PFSK-1 (cell line): ENCODE data around the gene SAE1.

Experiments
- FOXP2 ChIP-seq: optimal IDR thresholded peaks from 2 replicates; pipeline ENCODE3; 2011; ENCODE audit warnings: borderline replicate concordance, control low read depth, inconsistent platforms; ENCODE audit not compliant: insufficient read depth; ENCODE audit errors: extremely low read length, extremely low read depth
- POLR2AphosphoS5 ChIP-seq: IDR thresholded peaks from 2 replicates; pipeline ENCODE4 v1.6.1; 2012; ENCODE audit warnings: low read depth, mild to moderate bottlenecking, control low read depth, low read length, moderate library complexity
- SIN3A ChIP-seq: IDR thresholded peaks from 2 replicates; pipeline ENCODE4 v1.6.1; 2012; ENCODE audit warnings: mild to moderate bottlenecking, low read length, moderate library complexity, borderline replicate concordance; ENCODE audit not compliant: insufficient read depth
- TAF1 ChIP-seq: IDR thresholded peaks from 2 replicates; pipeline ENCODE4 v1.6.1; 2012; ENCODE audit warnings: low read length, control low read depth, borderline replicate concordance; ENCODE audit not compliant: insufficient read depth
- TF ChIP-seq, protein P1 (sequence below), 2 experiments: IDR thresholded peaks; 2 replicates each; pipeline versions ENCODE4 v1.6.1 to v1.8.0; 2011 to 2012; ENCODE audit warnings: low read depth in 2 of 2, low read length in 2 of 2, control low read depth in 1 of 2, inconsistent platforms in 1 of 2, mild to moderate bottlenecking in 1 of 2, moderate library complexity in 1 of 2; ENCODE audit not compliant: insufficient read depth in 1 of 2

DNA sequence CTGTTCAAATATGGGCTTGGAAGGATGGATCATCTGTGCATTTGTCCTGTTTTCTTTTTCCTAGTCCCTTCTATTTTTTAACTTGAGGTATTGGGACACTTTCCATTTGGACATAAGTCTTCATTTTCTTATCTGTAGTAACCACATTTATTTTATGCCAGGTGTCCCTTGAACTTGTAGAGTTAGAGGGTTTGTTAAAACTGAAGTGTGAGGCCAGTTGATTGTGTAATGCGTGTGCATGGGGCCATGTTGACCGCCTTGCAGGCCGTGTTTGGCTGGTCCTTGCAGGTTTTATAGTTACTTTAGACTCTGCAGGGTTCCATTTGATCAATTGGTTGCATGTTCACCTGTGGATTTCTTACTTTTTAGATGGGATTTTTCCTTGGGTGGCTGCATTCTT lies 21.0 kb downstream of the SAE1 start:
- TF ChIP-seq POLR2AphosphoS5: no peak
- no peak for TF ChIP-seq TAF1
- no peak for TF ChIP-seq SIN3A
- TF ChIP-seq, protein P1, sequence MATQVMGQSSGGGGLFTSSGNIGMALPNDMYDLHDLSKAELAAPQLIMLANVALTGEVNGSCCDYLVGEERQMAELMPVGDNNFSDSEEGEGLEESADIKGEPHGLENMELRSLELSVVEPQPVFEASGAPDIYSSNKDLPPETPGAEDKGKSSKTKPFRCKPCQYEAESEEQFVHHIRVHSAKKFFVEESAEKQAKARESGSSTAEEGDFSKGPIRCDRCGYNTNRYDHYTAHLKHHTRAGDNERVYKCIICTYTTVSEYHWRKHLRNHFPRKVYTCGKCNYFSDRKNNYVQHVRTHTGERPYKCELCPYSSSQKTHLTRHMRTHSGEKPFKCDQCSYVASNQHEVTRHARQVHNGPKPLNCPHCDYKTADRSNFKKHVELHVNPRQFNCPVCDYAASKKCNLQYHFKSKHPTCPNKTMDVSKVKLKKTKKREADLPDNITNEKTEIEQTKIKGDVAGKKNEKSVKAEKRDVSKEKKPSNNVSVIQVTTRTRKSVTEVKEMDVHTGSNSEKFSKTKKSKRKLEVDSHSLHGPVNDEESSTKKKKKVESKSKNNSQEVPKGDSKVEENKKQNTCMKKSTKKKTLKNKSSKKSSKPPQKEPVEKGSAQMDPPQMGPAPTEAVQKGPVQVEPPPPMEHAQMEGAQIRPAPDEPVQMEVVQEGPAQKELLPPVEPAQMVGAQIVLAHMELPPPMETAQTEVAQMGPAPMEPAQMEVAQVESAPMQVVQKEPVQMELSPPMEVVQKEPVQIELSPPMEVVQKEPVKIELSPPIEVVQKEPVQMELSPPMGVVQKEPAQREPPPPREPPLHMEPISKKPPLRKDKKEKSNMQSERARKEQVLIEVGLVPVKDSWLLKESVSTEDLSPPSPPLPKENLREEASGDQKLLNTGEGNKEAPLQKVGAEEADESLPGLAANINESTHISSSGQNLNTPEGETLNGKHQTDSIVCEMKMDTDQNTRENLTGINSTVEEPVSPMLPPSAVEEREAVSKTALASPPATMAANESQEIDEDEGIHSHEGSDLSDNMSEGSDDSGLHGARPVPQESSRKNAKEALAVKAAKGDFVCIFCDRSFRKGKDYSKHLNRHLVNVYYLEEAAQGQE (IDR thresholded peaks at IDR 0.05; ENCODE audit: insufficient read depth in 1 of 2, low read depth in 2 of 2, low read length in 2 of 2): no peak
- TF ChIP-seq FOXP2: no peak
